HepG2 (cell line): ENCODE results near the gene CFAP43. TPM values are rescaled to one million over a fixed set of nuclear protein-coding genes. Genes with fewer than 3 reads are reported as not detected.

ENCODE experiments used
- ARNT2 ChIP-seq: sonication (generic); formaldehyde crosslinking; IDR thresholded peaks from 2 replicates; pipeline ENCODE4 v1.8.0; 2022; ENCODE audit warnings: mild to moderate bottlenecking, low read depth, missing genetic modification reagents, moderate library complexity
- FLYWCH1 ChIP-seq: sonication (generic); formaldehyde crosslinking; IDR thresholded peaks from 2 replicates; pipeline ENCODE4 v1.8.1; 2023; ENCODE audit warnings: mild to moderate bottlenecking, missing genetic modification reagents
- ISX ChIP-seq: sonication (generic); formaldehyde crosslinking; conservative IDR thresholded peaks from 2 replicates; pipeline ENCODE4 v1.5.0; 2020; ENCODE audit warnings: missing genetic modification reagents
- MED13 ChIP-seq: sonication (generic); formaldehyde crosslinking; IDR thresholded peaks from 2 replicates; pipeline ENCODE4 v1.5.0; 2020; ENCODE audit warnings: missing genetic modification reagents
- MED8 ChIP-seq: sonication (generic); formaldehyde crosslinking; IDR thresholded peaks from 2 replicates; pipeline ENCODE4 v1.8.1; 2023; ENCODE audit warnings: mild to moderate bottlenecking, missing genetic modification reagents; ENCODE audit not compliant: insufficient replicate concordance
- MEF2D ChIP-seq: sonication (generic); formaldehyde crosslinking; IDR thresholded peaks from 2 replicates; pipeline ENCODE4 v1.5.1; 2020; ENCODE audit warnings: mild to moderate bottlenecking, missing genetic modification reagents
- MXI1 ChIP-seq: IDR thresholded peaks from 3 replicates; pipeline ENCODE4 v1.6.1; 2012; ENCODE audit warnings: low read depth, low read length, inconsistent platforms, borderline replicate concordance
- NR1H2 ChIP-seq: sonication (generic); formaldehyde crosslinking; IDR thresholded peaks from 2 replicates; pipeline ENCODE4 v1.8.1; 2022; ENCODE audit warnings: low read depth, missing genetic modification reagents, borderline replicate concordance
- PHF20 ChIP-seq: sonication (generic); formaldehyde crosslinking; IDR thresholded peaks from 2 replicates; pipeline ENCODE4 v1.5.0; 2020; ENCODE audit warnings: mild to moderate bottlenecking, missing genetic modification reagents
- TCF12 ChIP-seq, 2 experiments: fragments of 450-650 bp in 1 of 2; sonication (generic) in 1 of 2; formaldehyde crosslinking in 1 of 2; IDR thresholded peaks; 2 replicates each; pipeline versions ENCODE4 v1.6.1 to v1.8.0; 2017 to 2022; ENCODE audit warnings: antibody characterized with exemption in 1 of 2, mild to moderate bottlenecking in 1 of 2, missing genetic modification reagents in 1 of 2, moderate library complexity in 1 of 2
- ZNF878 ChIP-seq: sonication (generic); formaldehyde crosslinking; IDR thresholded peaks from 2 replicates; pipeline ENCODE4 v1.8.1; 2023; ENCODE audit warnings: mild to moderate bottlenecking, missing genetic modification reagents, moderate library complexity
- ZXDC ChIP-seq: sonication (generic); formaldehyde crosslinking; IDR thresholded peaks from 2 replicates; pipeline ENCODE4 v1.5.0; 2020; ENCODE audit warnings: mild to moderate bottlenecking, missing genetic modification reagents
- polyA plus RNA-seq, 8 experiments: library from polyadenylated mRNA; depleted of rRNA in 3 of 8; stranded (reverse) in 7 of 8; unstranded in 1 of 8; fragments of >200 nt; fragmentation: Illumina TruSeq in 4 of 8; extraction: Trizol in 4 of 8; gene quantifications; 2 replicates each; pipeline versions ENCODE4 v1.2.1 to v1.2.3, GENCODE V29; 2011 to 2016; ENCODE audit warnings: low read depth in 4 of 8, missing spikeins in 1 of 8, mixed read lengths in 1 of 8; ENCODE audit not compliant: insufficient read depth in 1 of 8
- total RNA-seq, 5 experiments: library from RNA; depleted of rRNA; stranded (reverse); fragments of >200 nt; fragmentation: Illumina TruSeq; extraction: Trizol; gene quantifications; 2 replicates each; pipeline ENCODE4 v1.2.3, GENCODE V29; 2016; ENCODE audit warnings: low read depth in 1 of 5
- TF ChIP-seq, protein P1 (sequence below): sonication (generic); formaldehyde crosslinking; IDR thresholded peaks from 2 replicates; pipeline ENCODE4 v1.5.0; 2020; ENCODE audit warnings: mild to moderate bottlenecking, missing genetic modification reagents, borderline replicate concordance
- TF ChIP-seq, protein P2 (sequence below): sonication (generic); formaldehyde crosslinking; IDR thresholded peaks from 2 replicates; pipeline ENCODE4 v1.4.0; 2020; ENCODE audit warnings: missing genetic modification reagents
- TF ChIP-seq, protein P3 (sequence below): sonication (generic); formaldehyde crosslinking; IDR thresholded peaks from 2 replicates; pipeline ENCODE4 v1.4.0; 2020; ENCODE audit warnings: missing genetic modification reagents

CFAP43 gene
- total and polyA plus RNA-seq, 2 of the 13 experiments (the other 11 are each of a cell fraction or from before 2014, with no cell fraction given) = 0.24 to 0.38 TPM

GRCh38 chr10:104253106-104253505, 20.9 kb upstream of the CFAP43 start (continued):
- TF ChIP-seq, protein P1, sequence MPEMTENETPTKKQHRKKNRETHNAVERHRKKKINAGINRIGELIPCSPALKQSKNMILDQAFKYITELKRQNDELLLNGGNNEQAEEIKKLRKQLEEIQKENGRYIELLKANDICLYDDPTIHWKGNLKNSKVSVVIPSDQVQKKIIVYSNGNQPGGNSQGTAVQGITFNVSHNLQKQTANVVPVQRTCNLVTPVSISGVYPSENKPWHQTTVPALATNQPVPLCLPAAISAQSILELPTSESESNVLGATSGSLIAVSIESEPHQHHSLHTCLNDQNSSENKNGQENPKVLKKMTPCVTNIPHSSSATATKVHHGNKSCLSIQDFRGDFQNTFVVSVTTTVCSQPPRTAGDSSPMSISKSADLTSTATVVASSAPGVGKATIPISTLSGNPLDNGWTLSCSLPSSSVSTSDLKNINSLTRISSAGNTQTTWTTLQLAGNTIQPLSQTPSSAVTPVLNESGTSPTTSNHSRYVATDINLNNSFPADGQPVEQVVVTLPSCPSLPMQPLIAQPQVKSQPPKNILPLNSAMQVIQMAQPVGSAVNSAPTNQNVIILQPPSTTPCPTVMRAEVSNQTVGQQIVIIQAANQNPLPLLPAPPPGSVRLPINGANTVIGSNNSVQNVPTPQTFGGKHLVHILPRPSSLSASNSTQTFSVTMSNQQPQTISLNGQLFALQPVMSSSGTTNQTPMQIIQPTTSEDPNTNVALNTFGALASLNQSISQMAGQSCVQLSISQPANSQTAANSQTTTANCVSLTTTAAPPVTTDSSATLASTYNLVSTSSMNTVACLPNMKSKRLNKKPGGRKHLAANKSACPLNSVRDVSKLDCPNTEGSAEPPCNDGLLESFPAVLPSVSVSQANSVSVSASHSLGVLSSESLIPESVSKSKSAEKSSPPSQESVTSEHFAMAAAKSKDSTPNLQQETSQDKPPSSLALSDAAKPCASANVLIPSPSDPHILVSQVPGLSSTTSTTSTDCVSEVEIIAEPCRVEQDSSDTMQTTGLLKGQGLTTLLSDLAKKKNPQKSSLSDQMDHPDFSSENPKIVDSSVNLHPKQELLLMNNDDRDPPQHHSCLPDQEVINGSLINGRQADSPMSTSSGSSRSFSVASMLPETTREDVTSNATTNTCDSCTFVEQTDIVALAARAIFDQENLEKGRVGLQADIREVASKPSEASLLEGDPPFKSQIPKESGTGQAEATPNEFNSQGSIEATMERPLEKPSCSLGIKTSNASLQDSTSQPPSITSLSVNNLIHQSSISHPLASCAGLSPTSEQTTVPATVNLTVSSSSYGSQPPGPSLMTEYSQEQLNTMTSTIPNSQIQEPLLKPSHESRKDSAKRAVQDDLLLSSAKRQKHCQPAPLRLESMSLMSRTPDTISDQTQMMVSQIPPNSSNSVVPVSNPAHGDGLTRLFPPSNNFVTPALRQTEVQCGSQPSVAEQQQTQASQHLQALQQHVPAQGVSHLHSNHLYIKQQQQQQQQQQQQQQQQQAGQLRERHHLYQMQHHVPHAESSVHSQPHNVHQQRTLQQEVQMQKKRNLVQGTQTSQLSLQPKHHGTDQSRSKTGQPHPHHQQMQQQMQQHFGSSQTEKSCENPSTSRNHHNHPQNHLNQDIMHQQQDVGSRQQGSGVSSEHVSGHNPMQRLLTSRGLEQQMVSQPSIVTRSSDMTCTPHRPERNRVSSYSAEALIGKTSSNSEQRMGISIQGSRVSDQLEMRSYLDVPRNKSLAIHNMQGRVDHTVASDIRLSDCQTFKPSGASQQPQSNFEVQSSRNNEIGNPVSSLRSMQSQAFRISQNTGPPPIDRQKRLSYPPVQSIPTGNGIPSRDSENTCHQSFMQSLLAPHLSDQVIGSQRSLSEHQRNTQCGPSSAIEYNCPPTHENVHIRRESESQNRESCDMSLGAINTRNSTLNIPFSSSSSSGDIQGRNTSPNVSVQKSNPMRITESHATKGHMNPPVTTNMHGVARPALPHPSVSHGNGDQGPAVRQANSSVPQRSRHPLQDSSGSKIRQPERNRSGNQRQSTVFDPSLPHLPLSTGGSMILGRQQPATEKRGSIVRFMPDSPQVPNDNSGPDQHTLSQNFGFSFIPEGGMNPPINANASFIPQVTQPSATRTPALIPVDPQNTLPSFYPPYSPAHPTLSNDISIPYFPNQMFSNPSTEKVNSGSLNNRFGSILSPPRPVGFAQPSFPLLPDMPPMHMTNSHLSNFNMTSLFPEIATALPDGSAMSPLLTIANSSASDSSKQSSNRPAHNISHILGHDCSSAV (CRISPR knock-in tag) = no peak
- TF ChIP-seq TCF12 (IDR thresholded peaks at IDR 0.05) = no peak
- 0 out of 2 replicates have a peak, but pooled peaks have one; percentile 46 for TF ChIP-seq TCF12 (CRISPR knock-in tag; IDR thresholded peaks at IDR 0.05)
- TF ChIP-seq PHF20 (CRISPR knock-in tag) = no peak
- peak; percentile 62 for TF ChIP-seq MED8 (CRISPR knock-in tag)
- TF ChIP-seq, protein P2, sequence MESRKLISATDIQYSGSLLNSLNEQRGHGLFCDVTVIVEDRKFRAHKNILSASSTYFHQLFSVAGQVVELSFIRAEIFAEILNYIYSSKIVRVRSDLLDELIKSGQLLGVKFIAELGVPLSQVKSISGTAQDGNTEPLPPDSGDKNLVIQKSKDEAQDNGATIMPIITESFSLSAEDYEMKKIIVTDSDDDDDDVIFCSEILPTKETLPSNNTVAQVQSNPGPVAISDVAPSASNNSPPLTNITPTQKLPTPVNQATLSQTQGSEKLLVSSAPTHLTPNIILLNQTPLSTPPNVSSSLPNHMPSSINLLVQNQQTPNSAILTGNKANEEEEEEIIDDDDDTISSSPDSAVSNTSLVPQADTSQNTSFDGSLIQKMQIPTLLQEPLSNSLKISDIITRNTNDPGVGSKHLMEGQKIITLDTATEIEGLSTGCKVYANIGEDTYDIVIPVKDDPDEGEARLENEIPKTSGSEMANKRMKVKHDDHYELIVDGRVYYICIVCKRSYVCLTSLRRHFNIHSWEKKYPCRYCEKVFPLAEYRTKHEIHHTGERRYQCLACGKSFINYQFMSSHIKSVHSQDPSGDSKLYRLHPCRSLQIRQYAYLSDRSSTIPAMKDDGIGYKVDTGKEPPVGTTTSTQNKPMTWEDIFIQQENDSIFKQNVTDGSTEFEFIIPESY (CRISPR knock-in tag) = no peak
- peak; percentile 73; the same call in 1 of the 2 replicates for TF ChIP-seq MEF2D (CRISPR knock-in tag)
- no peak for TF ChIP-seq MXI1
- no peak for TF ChIP-seq ISX
- TF ChIP-seq, protein P3, sequence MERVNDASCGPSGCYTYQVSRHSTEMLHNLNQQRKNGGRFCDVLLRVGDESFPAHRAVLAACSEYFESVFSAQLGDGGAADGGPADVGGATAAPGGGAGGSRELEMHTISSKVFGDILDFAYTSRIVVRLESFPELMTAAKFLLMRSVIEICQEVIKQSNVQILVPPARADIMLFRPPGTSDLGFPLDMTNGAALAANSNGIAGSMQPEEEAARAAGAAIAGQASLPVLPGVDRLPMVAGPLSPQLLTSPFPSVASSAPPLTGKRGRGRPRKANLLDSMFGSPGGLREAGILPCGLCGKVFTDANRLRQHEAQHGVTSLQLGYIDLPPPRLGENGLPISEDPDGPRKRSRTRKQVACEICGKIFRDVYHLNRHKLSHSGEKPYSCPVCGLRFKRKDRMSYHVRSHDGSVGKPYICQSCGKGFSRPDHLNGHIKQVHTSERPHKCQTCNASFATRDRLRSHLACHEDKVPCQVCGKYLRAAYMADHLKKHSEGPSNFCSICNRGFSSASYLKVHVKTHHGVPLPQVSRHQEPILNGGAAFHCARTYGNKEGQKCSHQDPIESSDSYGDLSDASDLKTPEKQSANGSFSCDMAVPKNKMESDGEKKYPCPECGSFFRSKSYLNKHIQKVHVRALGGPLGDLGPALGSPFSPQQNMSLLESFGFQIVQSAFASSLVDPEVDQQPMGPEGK = peak; percentile 99
- peak; percentile 62; the same call in 1 of the 2 replicates for TF ChIP-seq MED13
- no peak for TF ChIP-seq ZNF878 (CRISPR knock-in tag)
- no peak for TF ChIP-seq ZXDC (CRISPR knock-in tag)
- TF ChIP-seq FLYWCH1 = no peak
- no peak for TF ChIP-seq ARNT2 (CRISPR knock-in tag)
- TF ChIP-seq NR1H2 (CRISPR knock-in tag) = no peak
